T1000 (cell line): ENCODE measurements around the gene TFRC.
"Not testable (repeated sequence)": the region's sequence is repeated elsewhere in the genome, so short reads cannot be mapped to it uniquely, and the experiment has no call there.

Experiments
- DNase-seq: peaks from one replicate; lab custom pipeline; 2025; ENCODE audit warnings: mixed read lengths; lab: John Stamatoyannopoulos, UW

TFRC gene

DNA sequence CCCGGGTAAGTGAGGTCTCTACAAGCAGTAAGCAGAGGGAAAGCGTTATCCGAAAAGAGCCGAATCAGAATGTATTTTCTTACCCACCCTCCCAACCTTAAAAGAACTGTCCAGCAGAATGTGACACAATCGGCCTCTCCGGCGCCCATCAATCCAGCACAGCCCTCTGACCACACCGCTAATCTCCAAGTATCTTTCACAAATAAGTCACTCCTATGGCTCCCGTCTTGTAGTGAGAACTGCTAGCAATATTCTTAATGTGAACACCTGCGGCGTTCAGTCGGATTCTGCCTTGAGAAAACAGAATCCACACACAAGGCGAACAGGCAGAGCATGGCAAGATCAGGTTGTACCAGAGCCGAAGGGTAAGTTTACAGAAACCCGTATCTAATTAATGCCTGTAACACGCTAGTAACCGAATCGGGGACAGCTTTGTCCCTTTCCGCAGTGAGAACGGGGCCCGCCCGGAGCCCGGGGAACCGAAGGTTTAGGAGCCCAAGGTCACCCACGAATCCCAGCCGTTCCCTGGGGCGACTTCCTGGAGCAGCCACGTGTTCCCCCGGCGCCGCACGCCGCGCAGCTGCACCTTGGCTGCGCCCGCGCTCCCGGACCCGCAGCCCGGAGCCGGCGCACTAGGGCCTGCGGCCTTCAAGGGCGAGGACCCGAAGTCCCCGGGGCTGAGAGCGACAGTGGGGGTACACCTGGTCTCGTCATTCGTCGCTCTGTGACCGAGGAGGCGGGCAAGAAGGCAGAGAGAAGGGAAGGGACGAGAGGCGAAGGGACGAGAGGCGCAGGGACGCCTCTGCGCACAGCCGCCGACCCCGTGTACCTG, 672 bp downstream of the TFRC start:
- no peak for DNase-seq

DNA sequence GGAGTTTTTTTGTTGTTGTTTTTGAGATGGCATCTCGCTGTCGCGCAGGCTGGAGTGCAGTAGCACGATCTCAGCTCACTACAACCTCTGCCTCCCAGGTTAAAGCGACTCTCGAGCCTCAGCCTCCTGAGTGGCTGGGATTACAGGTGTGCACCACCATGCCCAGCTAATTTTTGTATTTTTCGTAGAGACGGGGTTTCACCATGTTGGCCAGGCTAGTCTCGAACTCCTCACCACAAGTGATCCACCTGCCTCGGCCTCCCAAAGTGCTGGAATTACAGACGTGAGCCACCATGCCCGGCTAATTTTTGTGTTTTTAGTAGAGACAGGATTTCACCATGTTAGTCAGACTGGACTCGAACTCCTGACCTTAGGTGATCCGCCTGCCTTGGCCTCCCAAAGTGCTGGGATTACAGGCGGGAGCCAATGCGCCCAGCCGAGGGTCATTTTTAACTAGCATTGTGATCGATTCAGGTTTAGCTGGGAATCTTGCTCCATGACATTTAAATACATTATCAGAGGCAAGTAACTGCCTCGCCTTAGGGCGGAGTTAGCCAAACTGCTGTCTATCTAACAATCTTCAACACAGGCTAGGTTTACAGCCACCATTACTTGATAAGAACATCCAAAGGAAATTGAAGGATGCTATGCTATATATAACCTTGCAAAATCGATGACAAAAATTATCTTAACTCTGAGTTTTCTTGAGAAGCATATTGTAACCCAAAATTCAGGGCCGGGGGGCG, 1.6 kb downstream of the TFRC start:
- not testable (repeated sequence) for DNase-seq

DNA sequence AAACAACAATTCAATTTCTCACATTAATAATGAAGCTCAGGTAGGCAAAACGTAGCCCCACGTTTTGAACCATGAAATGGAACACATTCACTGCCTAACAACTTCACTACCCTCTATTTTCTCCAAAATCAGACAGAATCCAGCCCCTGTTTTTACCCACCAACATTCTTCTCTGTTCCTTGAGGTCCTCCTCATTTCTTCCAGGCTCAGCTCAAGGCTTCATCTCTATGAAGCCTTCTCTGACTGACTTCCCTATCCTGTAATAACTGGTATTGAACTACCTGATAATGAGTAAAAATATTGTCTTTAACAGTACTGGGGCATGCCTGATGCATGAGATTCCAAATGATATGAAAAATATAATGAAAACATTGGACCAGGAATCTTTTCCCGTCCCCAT, 2.2 kb downstream of the TFRC start:
- DNase-seq, result no peak

- DNase-seq, result no peak
These were observed 6.9 kb downstream of the TFRC start for GRCh38 chr3:196075013-196075412.

DNA sequence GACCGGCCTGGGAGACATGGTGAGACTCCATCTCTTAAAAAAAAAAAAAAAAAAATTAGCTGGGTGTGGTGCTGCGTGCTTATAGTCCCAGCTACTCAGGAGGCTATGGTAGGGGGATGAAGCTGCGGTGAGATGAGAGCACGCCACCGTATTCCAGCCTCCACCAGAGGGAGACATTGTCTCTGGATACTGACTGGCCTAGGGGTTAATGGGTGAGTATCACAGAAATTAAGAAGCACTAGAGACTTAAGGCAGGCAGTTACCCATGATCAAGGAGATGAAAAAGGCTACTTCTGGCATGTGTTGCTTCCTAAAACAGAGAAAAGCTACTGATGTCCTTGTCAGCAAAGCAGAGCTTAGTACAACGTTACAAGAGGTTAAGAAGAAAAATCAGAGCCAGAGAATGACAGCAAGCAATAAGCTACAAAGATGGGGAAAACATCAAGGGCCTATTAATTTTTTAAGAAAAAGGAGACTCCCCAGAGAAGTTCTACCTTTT, 8.6 kb downstream of the TFRC start:
- no peak for DNase-seq

DNA sequence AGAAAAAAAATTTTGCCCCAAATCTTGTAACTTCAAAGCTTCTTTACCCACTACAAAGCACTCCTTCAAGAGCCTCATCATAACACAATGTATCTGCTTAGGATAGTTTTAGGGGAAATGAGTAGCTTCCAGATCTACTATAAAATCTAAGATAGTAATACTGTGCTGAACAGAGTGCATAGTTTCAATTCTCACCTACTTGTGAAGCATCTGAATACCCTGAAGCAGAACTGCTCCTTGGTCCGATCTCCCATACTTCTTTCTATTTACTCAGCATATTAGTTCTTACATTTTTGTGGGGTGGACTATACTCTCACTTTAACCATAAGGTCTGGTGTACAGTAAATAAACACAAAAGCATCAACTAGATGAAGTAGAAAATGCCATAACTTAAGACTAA, 9.6 kb downstream of the TFRC start:
- DNase-seq, result no peak

DNA sequence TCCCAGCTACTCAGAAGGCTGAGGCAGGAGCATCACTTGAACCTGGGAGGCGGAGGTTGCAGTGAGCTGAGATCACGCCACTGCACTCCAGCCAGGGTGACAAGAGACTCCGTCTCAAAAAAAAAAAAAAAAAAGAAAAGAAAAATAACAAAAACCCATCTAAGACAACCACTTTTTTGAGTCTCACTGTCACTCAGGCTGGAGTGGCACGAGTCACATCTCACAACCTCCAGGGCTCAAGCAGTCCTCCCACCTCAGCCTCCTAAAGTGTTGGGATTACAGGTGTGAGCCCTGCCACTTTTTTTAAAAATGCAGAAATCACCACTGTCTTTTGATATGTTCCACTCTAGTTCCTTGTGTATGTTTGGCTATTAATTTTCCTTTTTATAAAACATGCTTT, 13.1 kb downstream of the TFRC start:
- not testable (repeated sequence) for DNase-seq

- no peak for DNase-seq
These were observed 14.5 kb downstream of the TFRC start for GRCh38 chr3:196067439-196067838.

DNA sequence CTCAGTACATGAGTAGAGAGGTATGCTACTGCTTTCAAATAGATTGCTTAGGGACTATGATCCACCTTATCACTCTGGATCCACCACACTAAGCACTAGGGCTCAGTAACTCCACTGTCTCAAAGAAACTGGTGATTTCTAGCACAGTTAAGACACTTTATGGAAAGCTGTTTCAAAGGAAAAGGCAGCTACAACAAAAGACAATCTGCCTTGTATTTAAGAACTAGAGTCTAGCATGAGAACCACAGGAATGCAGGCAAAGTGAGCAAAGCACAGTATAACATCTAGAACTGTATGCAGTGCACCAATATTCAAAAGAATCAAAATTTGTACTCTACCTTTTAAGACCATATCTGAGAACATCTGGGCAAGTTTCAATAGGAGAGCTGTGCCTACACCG, 17.9 kb downstream of the TFRC start:
- DNase-seq, result no peak

GRCh38 chr3:196063456-196063855, 18.4 kb downstream of the TFRC start:
- DNase-seq, result no peak

- DNase-seq, result no peak
These were observed 18.8 kb downstream of the TFRC start for GRCh38 chr3:196063049-196063448.

DNA sequence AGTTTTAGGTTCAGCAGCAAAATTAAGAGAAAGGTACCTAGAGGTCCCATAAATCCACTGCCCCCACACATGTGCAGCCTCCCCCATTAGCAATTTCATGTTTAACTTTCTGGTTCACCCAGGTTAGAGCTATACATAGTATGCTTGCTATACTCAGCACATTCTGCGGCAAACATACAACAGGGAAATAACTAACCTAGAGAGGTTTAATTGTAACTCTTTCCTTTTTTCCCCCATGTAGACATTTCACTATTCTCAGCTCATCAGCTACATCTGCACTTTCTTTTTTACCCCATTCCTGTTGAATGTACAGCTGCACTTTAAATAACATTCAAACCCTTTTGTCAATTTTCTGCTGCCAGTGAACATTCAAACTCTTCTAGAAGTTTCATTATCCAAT, 21.1 kb downstream of the TFRC start:
- DNase-seq, result no peak

DNA sequence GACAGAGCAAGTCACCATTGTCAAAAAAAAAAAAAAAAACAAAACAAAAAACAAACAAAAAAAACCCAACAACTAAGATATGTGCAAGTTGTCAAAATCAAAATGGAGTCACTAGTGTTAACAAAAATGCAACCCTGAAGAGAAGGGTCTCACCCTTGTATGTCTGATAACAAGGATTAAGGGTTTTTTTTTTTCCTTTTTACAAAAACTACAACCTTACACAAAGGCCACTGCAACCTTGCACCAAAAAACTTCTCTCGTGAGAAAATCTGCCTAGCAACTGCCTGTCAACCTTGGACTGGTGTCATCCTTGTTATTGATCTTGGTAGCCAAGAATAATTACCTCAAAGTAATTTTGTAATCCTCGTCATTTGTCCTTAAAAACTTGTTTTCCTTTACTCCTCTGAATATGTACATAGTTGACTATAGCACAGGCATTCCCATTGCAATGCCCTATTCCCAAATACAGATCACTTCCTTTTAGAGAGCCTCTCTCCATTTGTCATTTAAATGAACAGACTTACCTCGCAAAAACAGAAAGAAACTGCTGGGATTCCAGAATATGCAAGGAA, 24.0 kb downstream of the TFRC start:
- DNase-seq, result no peak

DNA sequence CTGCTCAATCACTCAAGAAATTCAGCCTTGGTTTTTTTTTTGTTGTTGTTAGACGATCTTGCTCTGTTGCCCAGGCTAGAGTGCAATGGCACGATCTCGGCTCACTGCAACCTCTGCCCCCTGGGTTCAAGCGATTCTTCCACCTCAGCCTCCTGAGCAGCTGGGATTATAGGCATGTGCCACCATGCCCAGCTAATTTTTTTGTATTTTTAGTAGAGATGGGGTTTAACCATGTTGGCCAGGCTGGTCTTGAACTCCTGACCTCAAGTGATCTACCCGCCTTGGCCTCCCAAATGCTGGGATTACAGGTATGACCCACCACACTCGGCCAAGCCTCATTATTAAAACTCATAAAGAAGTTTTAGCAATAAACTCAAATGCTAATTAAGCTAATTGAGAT, 25.5 kb downstream of the TFRC start:
- DNase-seq, result not testable (repeated sequence)

GRCh38 chr3:196055683-196056270, 26.1 kb downstream of the TFRC start:
- no peak for DNase-seq

- DNase-seq, result no peak
These were observed 26.6 kb downstream of the TFRC start for GRCh38 chr3:196055240-196055639.

GRCh38 chr3:196054661-196055060, 27.2 kb downstream of the TFRC start:
- DNase-seq, result no peak

GRCh38 chr3:196053487-196053886, 28.4 kb downstream of the TFRC start:
- no peak for DNase-seq

DNA sequence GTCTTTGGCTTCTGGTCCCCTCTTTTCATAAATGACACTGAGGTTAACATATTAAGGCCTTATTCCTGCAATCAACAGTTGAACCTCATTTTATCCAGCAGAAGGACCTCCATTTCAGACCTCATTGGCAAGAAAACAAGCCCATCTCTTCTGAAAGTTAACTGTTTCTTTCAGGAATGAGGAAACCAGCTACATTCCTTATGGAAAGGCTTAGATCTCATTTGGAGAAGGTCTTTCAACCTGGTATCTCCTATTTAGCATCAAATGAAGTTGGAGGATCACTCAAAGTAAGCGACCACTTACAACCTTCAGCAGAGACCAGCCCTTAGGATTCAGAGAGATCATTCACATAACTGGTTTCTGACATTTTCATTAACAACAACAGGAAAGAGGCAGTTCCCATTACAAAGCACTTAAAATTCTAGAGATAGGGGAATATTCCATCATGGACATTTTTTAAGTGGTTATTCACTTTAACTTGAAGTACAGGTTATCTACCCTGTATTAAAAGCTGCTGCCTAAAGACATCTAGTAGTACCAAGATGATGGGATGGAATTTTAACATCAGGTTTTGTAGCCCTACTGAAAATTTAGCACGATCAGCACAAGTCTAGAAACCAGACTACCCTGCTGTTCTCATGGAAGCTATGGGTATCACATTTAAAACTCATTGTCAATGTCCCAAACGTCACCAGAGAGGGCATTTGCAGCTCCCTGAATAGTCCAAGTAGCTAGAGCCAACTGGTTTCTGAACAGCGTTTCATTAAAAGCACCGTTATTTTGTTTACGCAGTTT, 30.4 kb downstream of the TFRC start:
- no peak for DNase-seq

DNA sequence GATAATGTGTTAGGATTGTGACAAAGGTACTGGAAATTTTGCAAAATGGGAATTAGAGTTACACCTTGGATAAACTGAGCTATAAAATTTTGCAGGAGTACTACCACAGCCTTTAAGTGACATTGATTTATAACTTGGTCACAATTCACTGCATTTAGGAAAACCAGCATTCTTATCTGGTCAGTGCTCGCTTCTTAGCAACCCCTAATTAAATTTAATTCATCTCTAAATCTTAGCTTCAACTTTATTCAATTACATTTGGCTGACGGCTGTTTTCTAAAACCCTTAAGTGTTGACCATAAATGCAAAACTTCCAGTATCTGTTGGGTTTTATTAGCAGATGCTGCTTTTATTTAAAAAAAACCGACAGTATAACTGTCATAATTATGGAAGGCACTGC, 31.3 kb downstream of the TFRC start:
- DNase-seq, result no peak

- DNase-seq, result no peak
These were observed 32.2 kb downstream of the TFRC start for GRCh38 chr3:196049653-196050052.
